Keratinocyte (primary cell): ENCODE results near the gene MOGAT1. TPM values are rescaled to one million over a fixed set of nuclear protein-coding genes. Genes with fewer than 3 reads are reported as not detected.

Source experiments
- DNase-seq: peaks from one replicate; pipeline ENCODE4 v3.0.0-alpha.2; 2011; ENCODE audit warnings: low read depth, missing footprints, low spot score
- FAIRE-seq: peaks from 2 replicates; lab custom pipeline; 2011; peaks lifted over from hg19 to GRCh38; lab: Jason Lieb, UNC
- H2AFZ ChIP-seq: 2 replicates; pipeline ENCODE4 v1.6.0; 2012; ENCODE audit warnings: low read length, control low read depth, inconsistent platforms; ENCODE audit not compliant: control insufficient read depth
- H3K27ac ChIP-seq: 2 replicates; pipeline ENCODE4 v1.5.1; 2011; ENCODE audit warnings: low read length; ENCODE audit not compliant: control insufficient read depth, insufficient read depth
- H3K27me3 ChIP-seq: 3 replicates; pipeline ENCODE4 v1.6.0; 2011; ENCODE audit warnings: low read length; ENCODE audit not compliant: control insufficient read depth, insufficient read depth; ENCODE audit errors: extremely low read depth
- H3K36me3 ChIP-seq, 2 experiments: 2 replicates in 1 of 2; 3 replicates in 1 of 2; pipeline ENCODE4 v1.5.1; 2011; ENCODE audit warnings: low read length in 2 of 2, mild to moderate bottlenecking in 1 of 2; ENCODE audit not compliant: control insufficient read depth in 2 of 2, insufficient read depth in 2 of 2; ENCODE audit errors: extremely low read depth in 1 of 2
- H3K4me1 ChIP-seq: 3 replicates; pipeline ENCODE4 v1.5.1; 2011; ENCODE audit warnings: low read length; ENCODE audit not compliant: control insufficient read depth, insufficient read depth; ENCODE audit errors: extremely low read depth
- H3K4me2 ChIP-seq: 3 replicates; pipeline ENCODE4 v1.6.0; 2011; ENCODE audit warnings: low read depth, low read length; ENCODE audit not compliant: control insufficient read depth, insufficient read depth; ENCODE audit errors: extremely low read depth
- H3K4me3 ChIP-seq, 3 experiments: fragments of 200-600 bp in 1 of 3; sonication (generic) in 1 of 3; 2 replicates in 2 of 3; 3 replicates in 1 of 3; pipeline ENCODE4 v1.5.1; 2011 to 2016; ENCODE audit warnings: low read length in 3 of 3, mild to moderate bottlenecking in 3 of 3, control low read depth in 2 of 3, inconsistent platforms in 1 of 3, low read depth in 1 of 3, mixed read lengths in 1 of 3, mixed run types in 1 of 3, moderate library complexity in 1 of 3; ENCODE audit not compliant: control insufficient read depth in 2 of 3, insufficient read depth in 2 of 3; ENCODE audit errors: extremely low read depth in 1 of 3
- H3K79me2 ChIP-seq: 2 replicates; pipeline ENCODE4 v1.6.0; 2012; ENCODE audit warnings: low read length; ENCODE audit not compliant: control insufficient read depth, insufficient read depth
- H3K9ac ChIP-seq: 3 replicates; pipeline ENCODE4 v1.6.0; 2011; ENCODE audit warnings: low read length; ENCODE audit not compliant: control insufficient read depth, insufficient read depth; ENCODE audit errors: extremely low read depth
- H3K9me1 ChIP-seq: 3 replicates; pipeline ENCODE4 v1.6.0; 2011; ENCODE audit warnings: low read length; ENCODE audit not compliant: control insufficient read depth, insufficient read depth; ENCODE audit errors: extremely low read depth
- H3K9me3 ChIP-seq: 2 replicates; pipeline ENCODE4 v1.5.1; 2012; ENCODE audit warnings: low read depth, low read length; ENCODE audit not compliant: control insufficient read depth
- H4K20me1 ChIP-seq: 3 replicates; pipeline ENCODE4 v1.6.0; 2011; ENCODE audit warnings: low read length; ENCODE audit not compliant: control insufficient read depth, insufficient read depth; ENCODE audit errors: extremely low read depth
- CTCF ChIP-seq, 3 experiments: IDR thresholded peaks in 1 of 3; conservative IDR thresholded peaks in 1 of 3; optimal IDR thresholded peaks in 1 of 3; 2 replicates in 2 of 3; 3 replicates in 1 of 3; pipeline versions ENCODE3 to v1.5.1; 2011; ENCODE audit warnings: low read length in 3 of 3, mild to moderate bottlenecking in 3 of 3, moderate library complexity in 2 of 3, control low read depth in 1 of 3, inconsistent platforms in 1 of 3; ENCODE audit not compliant: insufficient read depth in 2 of 3; ENCODE audit errors: extremely low read depth in 1 of 3
- EZH2 ChIP-seq: IDR thresholded peaks from one replicate; pipeline ENCODE4 v1.6.1; 2012; ENCODE audit warnings: inconsistent platforms, mild to moderate bottlenecking, low read length, moderate library complexity
- dilution Hi-C: fragments of 300-500 bp; cut with MboI; formaldehyde crosslinking; loops from one replicate; pipeline ENCODE4 v1.7.0; 2020; ENCODE audit warnings: low sequenced_read_pairs; ENCODE audit not compliant: extremely low pct_ligation_motif_present
- polyA plus RNA-seq, 5 experiments: library from polyadenylated mRNA; depleted of rRNA in 3 of 5; stranded (reverse) in 3 of 5; stranded (forward) in 1 of 5; unstranded in 1 of 5; fragments of >200 nt; gene quantifications; 1 replicate in 1 of 5; 2 replicates in 3 of 5; 3 replicates in 1 of 5; pipeline versions ENCODE4 v1.2.1 to v1.2.3, GENCODE V29; 2011 to 2012; ENCODE audit warnings: missing spikeins in 2 of 5, low read depth in 1 of 5, low replicate concordance in 1 of 5

MOGAT1 gene
- polyA plus RNA-seq, 1 donor (not counting 4 experiments of a cell fraction or from before 2014, with no cell fraction given), result not detected

GRCh38 chr2:222683805-222684204 lies 12.3 kb downstream of the MOGAT1 start:
- no peak overlapping the region for H3K4me2 ChIP-seq
- no peak overlapping the region for H3K4me3 ChIP-seq
- dilution Hi-C loops, result no loop called here
- FAIRE-seq, result no peak
- H3K9me3 ChIP-seq, result no peaks in the 10 kb centered on the region
- H3K4me1 ChIP-seq, result no peaks in the 10 kb centered on the region
- H2AFZ ChIP-seq, result no peak overlapping the region
- H3K36me3 ChIP-seq, result no peaks in the 10 kb centered on the region
- no peak for DNase-seq
- TF ChIP-seq CTCF (optimal IDR thresholded peaks at IDR 0.05 in 1 of 3, IDR thresholded peaks at IDR 0.05 in 1 of 3, conservative IDR thresholded peaks at IDR 0.05 in 1 of 3; ENCODE audit: extremely low read depth in 1 of 3, insufficient read depth in 2 of 3, low read length in 3 of 3) (no peak), EZH2 (no peak)
- H3K79me2 ChIP-seq, result no peaks in the 10 kb centered on the region
- peaks cover 9% of the 10 kb centered on the region for H3K27me3 ChIP-seq
- no peaks in the 10 kb centered on the region for H4K20me1 ChIP-seq
- H3K9ac ChIP-seq, result no peak overlapping the region
- H3K27ac ChIP-seq, result no peak overlapping the region
- no peaks in the 10 kb centered on the region for H3K9me1 ChIP-seq

- no peak for FAIRE-seq
- dilution Hi-C loops, result no loop called here
These were observed 14.8 kb downstream of the MOGAT1 start for GRCh38 chr2:222686086-222686750.

More at GRCh38 chr2:222686086-222686750, 14.8 kb downstream of the MOGAT1 start:
- H3K79me2 ChIP-seq, result no peaks in the 10 kb centered on the region
- TF ChIP-seq EZH2 (no peak), CTCF (optimal IDR thresholded peaks at IDR 0.05 in 1 of 3, IDR thresholded peaks at IDR 0.05 in 1 of 3, conservative IDR thresholded peaks at IDR 0.05 in 1 of 3; ENCODE audit: extremely low read depth in 1 of 3, insufficient read depth in 2 of 3, low read length in 3 of 3) (no peak)
- H3K27me3 ChIP-seq, result peaks cover 6% of the 10 kb centered on the region
- no peaks in the 10 kb centered on the region for H3K9me3 ChIP-seq
- no peaks in the 10 kb centered on the region for H3K4me1 ChIP-seq
- no peak overlapping the region for H3K9ac ChIP-seq
- DNase-seq, result no peak
- no peak overlapping the region for H3K4me2 ChIP-seq
- H3K9me1 ChIP-seq, result no peaks in the 10 kb centered on the region
- H3K27ac ChIP-seq, result no peak overlapping the region
- H3K4me3 ChIP-seq, result no peak overlapping the region
- H3K36me3 ChIP-seq, result no peaks in the 10 kb centered on the region
- no peak overlapping the region for H2AFZ ChIP-seq
- no peaks in the 10 kb centered on the region for H4K20me1 ChIP-seq
